ENCODE measurements around the gene PARD3. TPM values are rescaled to one million over a fixed set of nuclear protein-coding genes. Genes with fewer than 3 reads are reported as not detected.

Gene PARD3
- total RNA-seq, 6 experiments from 2014 or later = 19.1 to 27.8 (median 22.0) TPM

DNA sequence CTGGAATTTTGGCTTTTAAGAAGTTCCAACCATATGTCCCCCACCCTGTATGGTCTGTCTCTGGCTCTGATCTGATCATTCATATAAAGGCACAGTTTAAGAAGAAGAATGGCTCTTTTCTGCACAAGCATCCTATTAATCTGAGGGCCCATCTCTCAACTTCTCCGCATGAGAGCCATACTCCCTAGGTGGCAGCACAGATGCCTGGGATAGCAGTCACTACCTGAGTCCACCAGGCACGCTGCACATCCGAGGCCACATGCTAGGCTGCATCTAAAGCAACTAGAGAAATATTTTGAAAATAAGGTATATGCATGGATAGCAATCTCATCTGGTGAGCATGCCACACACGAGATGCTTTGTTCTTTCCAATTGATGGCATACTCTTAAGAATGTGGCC, 565.5 kb downstream of the PARD3 start:
- TF ChIP-seq, protein P1, sequence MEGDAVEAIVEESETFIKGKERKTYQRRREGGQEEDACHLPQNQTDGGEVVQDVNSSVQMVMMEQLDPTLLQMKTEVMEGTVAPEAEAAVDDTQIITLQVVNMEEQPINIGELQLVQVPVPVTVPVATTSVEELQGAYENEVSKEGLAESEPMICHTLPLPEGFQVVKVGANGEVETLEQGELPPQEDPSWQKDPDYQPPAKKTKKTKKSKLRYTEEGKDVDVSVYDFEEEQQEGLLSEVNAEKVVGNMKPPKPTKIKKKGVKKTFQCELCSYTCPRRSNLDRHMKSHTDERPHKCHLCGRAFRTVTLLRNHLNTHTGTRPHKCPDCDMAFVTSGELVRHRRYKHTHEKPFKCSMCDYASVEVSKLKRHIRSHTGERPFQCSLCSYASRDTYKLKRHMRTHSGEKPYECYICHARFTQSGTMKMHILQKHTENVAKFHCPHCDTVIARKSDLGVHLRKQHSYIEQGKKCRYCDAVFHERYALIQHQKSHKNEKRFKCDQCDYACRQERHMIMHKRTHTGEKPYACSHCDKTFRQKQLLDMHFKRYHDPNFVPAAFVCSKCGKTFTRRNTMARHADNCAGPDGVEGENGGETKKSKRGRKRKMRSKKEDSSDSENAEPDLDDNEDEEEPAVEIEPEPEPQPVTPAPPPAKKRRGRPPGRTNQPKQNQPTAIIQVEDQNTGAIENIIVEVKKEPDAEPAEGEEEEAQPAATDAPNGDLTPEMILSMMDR (IDR thresholded peaks at IDR 0.05) = peak in 1 of 4 donors; percentile 11
- TF ChIP-seq POLR2A (IDR thresholded peaks at IDR 0.05) = no peak
- 89% methylated on average over 1 of the region's 4 CpGs for WGBS (ENCODE audit: insufficient coverage, low coverage, low lambda C conversion rate, missing lambda C conversion rate)
- DNase-seq (no peak), ATAC-seq (no peak)
- H3K27ac ChIP-seq = no peak overlapping the region
- H3K9me3 ChIP-seq = no peaks in the 10 kb centered on the region
- H3K36me3 ChIP-seq = no peaks in the 10 kb centered on the region
- no peaks in the 10 kb centered on the region for H3K4me1 ChIP-seq
- H3K4me3 ChIP-seq = no peak overlapping the region
- intact Hi-C loops (cut with DNase I) = no loop called here
- no peaks in the 10 kb centered on the region for H3K27me3 ChIP-seq

DNA sequence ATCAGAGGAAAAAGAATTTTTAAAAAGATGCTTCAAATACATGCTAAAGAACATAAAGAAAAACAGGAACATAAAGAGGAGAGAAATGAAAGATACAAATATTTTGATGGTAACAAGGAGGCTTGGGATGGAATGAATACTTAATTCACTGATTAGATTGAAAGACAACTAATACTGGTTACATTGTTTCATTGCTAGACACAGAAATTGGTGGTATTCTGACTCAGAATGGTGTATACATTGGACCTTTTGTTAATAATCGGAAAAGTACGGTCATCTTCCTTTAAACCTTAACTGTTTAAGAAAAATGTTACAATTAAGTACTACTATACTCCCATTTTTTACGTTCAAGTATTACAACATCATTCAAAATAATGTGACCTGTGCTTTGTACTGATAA, 567.5 kb downstream of the PARD3 start:
- Histone ChIP-seq H3K9me3 (no peaks in the 10 kb centered on the region), H3K36me3 (no peaks in the 10 kb centered on the region), H3K4me1 (no peaks in the 10 kb centered on the region), H3K27me3 (no peaks in the 10 kb centered on the region), H3K4me3 (no peak overlapping the region), H3K27ac (no peak overlapping the region)
- TF ChIP-seq, protein P1 (IDR thresholded peaks at IDR 0.05) = no peak
- TF ChIP-seq POLR2A (IDR thresholded peaks at IDR 0.05) = no peak
- intact Hi-C loops (cut with DNase I) = no loop called here
- WGBS (ENCODE audit: insufficient coverage, low coverage, low lambda C conversion rate, missing lambda C conversion rate) = 98% methylated on average over 3 of the region's 3 CpGs
- no peak for ATAC-seq
- no peak for DNase-seq

DNA sequence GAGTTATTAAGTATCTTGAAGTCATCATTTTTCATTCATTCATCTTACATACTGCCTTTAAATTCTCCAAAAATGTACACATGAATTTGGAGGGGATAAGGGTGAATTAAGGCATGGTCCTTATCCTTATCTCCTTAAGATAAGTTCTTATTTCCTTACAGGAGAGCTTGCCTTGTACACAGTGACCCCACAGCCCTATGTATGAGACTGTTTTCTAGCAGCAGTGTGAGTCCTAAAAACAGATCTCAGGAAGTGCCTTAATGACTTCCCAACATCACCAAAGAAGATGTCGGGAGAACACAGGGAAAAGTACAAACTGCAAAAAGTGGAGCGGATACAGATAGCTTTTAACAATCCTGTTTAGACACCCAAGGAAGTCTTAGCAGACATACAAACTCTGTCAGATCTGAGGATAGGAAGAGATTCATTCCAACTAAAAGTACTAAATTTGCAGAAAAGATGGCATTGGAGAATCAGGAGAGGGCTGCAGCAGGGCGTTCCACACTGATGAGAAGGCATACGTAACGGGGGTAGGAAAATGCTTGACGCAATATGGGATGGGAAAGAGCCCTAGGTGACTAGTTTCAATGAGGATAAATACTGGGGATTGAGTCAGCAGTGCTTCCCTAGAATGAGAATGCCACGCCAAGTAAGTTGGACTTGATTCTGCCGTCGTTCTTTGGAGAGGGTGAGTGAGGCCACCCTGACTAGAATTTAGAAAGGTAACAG, 570.2 kb downstream of the PARD3 start:
- no peaks in the 10 kb centered on the region for H3K36me3 ChIP-seq
- H3K4me1 ChIP-seq = no peaks in the 10 kb centered on the region
- no peak overlapping the region for H3K4me3 ChIP-seq
- no peaks in the 10 kb centered on the region for H3K27me3 ChIP-seq
- no peak overlapping the region for H3K27ac ChIP-seq
- 65% methylated on average over 9 of the region's 9 CpGs for WGBS (ENCODE audit: insufficient coverage, low coverage, low lambda C conversion rate, missing lambda C conversion rate)
- ATAC-seq (peak; percentile 58 to 84 (median 72)), DNase-seq (no peak)
- H3K9me3 ChIP-seq = no peaks in the 10 kb centered on the region
- intact Hi-C loops (cut with DNase I) = no loop called here
- TF ChIP-seq POLR2A (IDR thresholded peaks at IDR 0.05) = no peak
- TF ChIP-seq, protein P1 (IDR thresholded peaks at IDR 0.05) = no peak

DNA sequence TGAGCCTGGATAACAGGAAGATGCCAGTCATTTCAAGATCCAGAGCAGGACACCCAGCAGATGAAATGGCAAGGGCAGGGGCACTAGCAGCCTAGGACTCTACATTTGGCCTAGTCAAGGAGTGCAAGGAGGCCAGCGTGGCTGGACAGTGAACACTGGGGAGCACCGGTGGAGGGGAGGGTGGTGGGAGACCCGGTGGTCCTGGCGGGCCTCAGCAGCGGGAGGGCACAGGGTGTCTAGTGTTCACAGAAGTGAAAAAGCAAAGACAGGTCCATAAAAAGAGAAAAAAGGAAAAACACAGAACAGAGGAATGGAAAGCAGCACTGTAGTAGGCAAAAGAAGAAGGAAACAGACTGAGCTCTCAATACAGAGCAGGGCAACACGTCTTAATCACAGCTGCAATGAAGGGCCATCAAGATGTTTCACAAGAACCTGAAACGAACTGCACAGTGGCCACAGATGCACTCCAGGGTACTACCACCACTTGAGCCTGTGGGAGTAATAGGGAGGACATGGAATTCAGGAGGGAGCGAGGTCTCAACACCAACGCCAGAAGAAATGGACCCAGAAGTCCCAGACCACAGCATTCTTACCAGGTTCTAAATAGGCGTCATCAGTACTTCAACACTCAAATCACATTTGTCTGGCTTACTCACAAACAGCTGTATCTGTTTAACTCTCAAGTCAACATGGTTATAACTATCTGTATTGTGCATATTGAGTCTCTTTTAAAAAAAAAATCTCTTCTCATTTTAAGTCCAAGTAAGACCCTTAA, 573.7 kb downstream of the PARD3 start:
- ATAC-seq = no peak
- H3K27ac ChIP-seq = no peak overlapping the region
- intact Hi-C loops (cut with DNase I) = no loop called here

More for the DNA sequence above, 573.7 kb downstream of the PARD3 start:
- 86% methylated on average over 9 of the region's 10 CpGs for WGBS (ENCODE audit: insufficient coverage, low coverage, low lambda C conversion rate, missing lambda C conversion rate)
- no peaks in the 10 kb centered on the region for H3K27me3 ChIP-seq
- H3K4me1 ChIP-seq = no peaks in the 10 kb centered on the region
- no peaks in the 10 kb centered on the region for H3K36me3 ChIP-seq
- no peaks in the 10 kb centered on the region for H3K9me3 ChIP-seq
- TF ChIP-seq, protein P1 (IDR thresholded peaks at IDR 0.05) = no peak
- TF ChIP-seq POLR2A (IDR thresholded peaks at IDR 0.05) = no peak
- H3K4me3 ChIP-seq = no peak overlapping the region
- no peak for DNase-seq
